NCI-H128 (cell line): Measurements from ENCODE around the gene GPC5.

Experiments used
- DNase-seq: peaks from one replicate; lab custom pipeline; 2025; ENCODE audit not compliant: unreplicated experiment; lab: John Stamatoyannopoulos, UW

The GPC5 gene

GRCh38 chr13:92804926-92805325, 1406.5 kb downstream of the GPC5 start:
- no peak for DNase-seq

- no peak for DNase-seq
Measured at GRCh38 chr13:92805766-92806165, 1407.3 kb downstream of the GPC5 start.

GRCh38 chr13:92806215-92806614, 1407.8 kb downstream of the GPC5 start:
- no peak for DNase-seq

GRCh38 chr13:92807353-92807752, 1408.9 kb downstream of the GPC5 start:
- no peak for DNase-seq

GRCh38 chr13:92807966-92808365, 1409.5 kb downstream of the GPC5 start:
- DNase-seq, result no peak

GRCh38 chr13:92821324-92821723, 1422.9 kb downstream of the GPC5 start:
- no peak for DNase-seq

- DNase-seq, result no peak
Measured at GRCh38 chr13:92823059-92823458, 1424.6 kb downstream of the GPC5 start.

- no peak for DNase-seq
Measured at GRCh38 chr13:92825938-92826596, 1427.6 kb downstream of the GPC5 start.

GRCh38 chr13:92827503-92827902, 1429.1 kb downstream of the GPC5 start:
- no peak for DNase-seq

GRCh38 chr13:92829930-92830329, 1431.5 kb downstream of the GPC5 start:
- DNase-seq, result no peak

GRCh38 chr13:92830821-92831220, 1432.4 kb downstream of the GPC5 start:
- no peak for DNase-seq

GRCh38 chr13:92833071-92833470, 1434.7 kb downstream of the GPC5 start:
- DNase-seq, result no peak

- DNase-seq, result no peak
Measured at GRCh38 chr13:92836171-92836570, 1437.8 kb downstream of the GPC5 start.

GRCh38 chr13:92838786-92839185, 1440.4 kb downstream of the GPC5 start:
- no peak for DNase-seq

- no peak for DNase-seq
Measured at GRCh38 chr13:92842145-92842544, 1443.7 kb downstream of the GPC5 start.

GRCh38 chr13:92843549-92843948, 1445.1 kb downstream of the GPC5 start:
- no peak for DNase-seq

GRCh38 chr13:92849381-92849780, 1451.0 kb downstream of the GPC5 start:
- no peak for DNase-seq

- no peak for DNase-seq
Measured at GRCh38 chr13:92864584-92865284, 1466.3 kb downstream of the GPC5 start.

- DNase-seq, result no peak
Measured at GRCh38 chr13:92873029-92873428, 1474.6 kb downstream of the GPC5 start.

- no peak for DNase-seq
Measured at GRCh38 chr13:92886535-92887077, 1488.2 kb downstream of the GPC5 start.

GRCh38 chr13:92894447-92894846, 1496.0 kb downstream of the GPC5 start:
- DNase-seq, result no peak

- DNase-seq, result no peak
Measured at GRCh38 chr13:92896842-92897241, 1498.4 kb downstream of the GPC5 start.
